Left lung (tissue), 10 donors: ENCODE results near the gene TBL1XR1. TPM values are rescaled to one million over a fixed set of nuclear protein-coding genes. Genes with fewer than 3 reads are reported as not detected.

Experiments used
- ATAC-seq: fragments of 200-7000 bp; cut with Tn5 transposase; one replicate; pipeline ENCODE4 v1.9.1; 2020; ENCODE audit warnings: moderate library complexity
- DNase-seq, 4 donors: peaks; one replicate each; pipeline ENCODE4 v3.0.0-alpha.2; 2013 to 2020
- H3K27ac ChIP-seq, 2 donors: fragments of 200-600 bp; sonication (generic) in 1 of 2; one replicate each; pipeline versions ENCODE4 v1.5.0 to v1.8.0; 2020 to 2021
- H3K27me3 ChIP-seq, 2 donors: fragments of 200-600 bp; sonication (generic) in 1 of 2; one replicate each; pipeline versions ENCODE4 v1.5.0 to v1.8.0; 2020 to 2021
- H3K36me3 ChIP-seq, 2 donors: fragments of 200-600 bp; sonication (generic) in 1 of 2; one replicate each; pipeline versions ENCODE4 v1.5.0 to v1.8.0; 2020 to 2021
- H3K4me1 ChIP-seq, 2 donors: fragments of 200-600 bp; one replicate each; pipeline ENCODE4 v1.8.0; 2021
- H3K4me3 ChIP-seq, 2 donors: fragments of 200-600 bp; sonication (generic) in 1 of 2; one replicate each; pipeline versions ENCODE4 v1.5.0 to v1.8.0; 2020 to 2021; ENCODE audit warnings: mild to moderate bottlenecking in 1 of 2
- H3K9me3 ChIP-seq, 2 donors: fragments of 200-600 bp; sonication (generic) in 1 of 2; one replicate each; pipeline versions ENCODE4 v1.5.0 to v1.8.0; 2020 to 2021
- CTCF ChIP-seq, 2 donors: fragments of 200-600 bp; sonication (generic) in 1 of 2; IDR thresholded peaks; one replicate each; pipeline versions ENCODE4 v1.5.0 to v1.8.0; 2021; ENCODE audit warnings: antibody characterized with exemption in 2 of 2
- intact Hi-C, 2 donors: fragments of 100-400 bp; cut with DNase I; formaldehyde crosslinking; loops; one replicate each; pipeline versions ENCODE4 v1.11.2 to v1.14.2; 2022
- polyA plus RNA-seq, 6 donors: library from polyadenylated mRNA; unstranded; fragments of 120-200 nt; gene quantifications; one replicate each; pipeline ENCODE4 v1.2.1, GENCODE V29; 2013; ENCODE audit not compliant: insufficient read length in 6 of 6
- total RNA-seq, 2 donors: library from RNA; stranded (reverse); fragmentation: NEBNext Ultra II Directional; extraction: Animal tissue kit (Norgen Biotek cat#: 25700); gene quantifications; one replicate each; pipeline ENCODE4 v1.2.1, GENCODE V29; 2021
- donor health status: DM: no; HTN: yes; CAD: no.
- donor health status: DM: no; HTN: no; CAD: no.

The TBL1XR1 gene
- total and polyA plus RNA-seq, 8 donors = 116 to 202 (median 155) TPM

GRCh38 chr3:177149106-177149505 lies 48.2 kb downstream of the TBL1XR1 start:
- ATAC-seq (no peak), DNase-seq (no peak)
- Histone ChIP-seq H3K4me1 (peaks cover 12 to 53% of the 10 kb centered on the region in 2 donors), H3K4me3 (no peak overlapping the region), H3K27me3 (no peaks in the 10 kb centered on the region), H3K9me3 (no peaks in the 10 kb centered on the region), H3K36me3 (no peaks in the 10 kb centered on the region), H3K27ac (no peak overlapping the region)
- intact Hi-C loops = no loop called here
- no peak for TF ChIP-seq CTCF (IDR thresholded peaks at IDR 0.05)

GRCh38 chr3:177147790-177148189 lies 49.5 kb downstream of the TBL1XR1 start:
- intact Hi-C loops = no loop called here
- no peak for TF ChIP-seq CTCF (IDR thresholded peaks at IDR 0.05)
- Histone ChIP-seq H3K9me3 (no peaks in the 10 kb centered on the region), H3K4me3 (no peak overlapping the region), H3K36me3 (no peaks in the 10 kb centered on the region), H3K4me1 (peaks cover 12 to 66% of the 10 kb centered on the region in 2 donors), H3K27me3 (no peaks in the 10 kb centered on the region), H3K27ac (no peak overlapping the region)
- no peak for DNase-seq
- ATAC-seq = no peak

GRCh38 chr3:177146646-177147045 lies 50.6 kb downstream of the TBL1XR1 start:
- H3K9me3 ChIP-seq = no peaks in the 10 kb centered on the region
- no peak overlapping the region for H3K27ac ChIP-seq
- TF ChIP-seq CTCF (IDR thresholded peaks at IDR 0.05) = no peak
- intact Hi-C loops = no loop called here
- DNase-seq (no peak), ATAC-seq (no peak)
- no peaks in the 10 kb centered on the region for H3K36me3 ChIP-seq
- no peak overlapping the region for H3K4me3 ChIP-seq
- H3K4me1 ChIP-seq = peaks cover 17 to 73% of the 10 kb centered on the region in 2 donors
- no peaks in the 10 kb centered on the region for H3K27me3 ChIP-seq

- Histone ChIP-seq H3K4me1 (peaks cover 18 to 66% of the 10 kb centered on the region in 2 donors), H3K9me3 (no peaks in the 10 kb centered on the region), H3K27ac (peak overlapping the region in 1 of 2 donors; percentile 59), H3K4me3 (no peak overlapping the region), H3K27me3 (no peaks in the 10 kb centered on the region), H3K36me3 (no peaks in the 10 kb centered on the region)
- ATAC-seq = no peak
- TF ChIP-seq CTCF (IDR thresholded peaks at IDR 0.05) = no peak
- intact Hi-C loops = no loop called here
- no peak for DNase-seq
These were observed 51.3 kb downstream of the TBL1XR1 start for GRCh38 chr3:177145954-177146353.

- intact Hi-C loops = no loop called here
- no peak for TF ChIP-seq CTCF (IDR thresholded peaks at IDR 0.05)
- Histone ChIP-seq H3K9me3 (no peaks in the 10 kb centered on the region), H3K4me3 (no peak overlapping the region), H3K4me1 (peaks cover 13 to 61% of the 10 kb centered on the region in 2 donors), H3K27ac (peak overlapping the region in 1 of 2 donors; percentile 59), H3K36me3 (no peaks in the 10 kb centered on the region), H3K27me3 (no peaks in the 10 kb centered on the region)
- DNase-seq = no peak
- peak; percentile 67 for ATAC-seq
These were observed 51.9 kb downstream of the TBL1XR1 start for GRCh38 chr3:177145381-177145780.
